Chondrocyte (in vitro differentiated cells): ENCODE data around the gene PMF1. TPM values are rescaled to one million over a fixed set of nuclear protein-coding genes. Genes with fewer than 3 reads are reported as not detected.

Experiments
- DNase-seq: peaks from one replicate; pipeline ENCODE4 v3.0.0; 2021; ENCODE audit warnings: mixed read lengths, low spot score
- H3K27ac Mint-ChIP-seq: one replicate; pipeline ENCODE4 v1.8.0; 2021; ENCODE audit warnings: mild to moderate bottlenecking, moderate library complexity, mixed read lengths; ENCODE audit not compliant: unreplicated experiment
- H3K27me3 Mint-ChIP-seq: 2 replicates; pipeline ENCODE4 v1.8.0; 2021; ENCODE audit warnings: low read depth, mixed read lengths
- H3K36me3 Mint-ChIP-seq: 2 replicates; pipeline ENCODE4 v1.8.0; 2021; ENCODE audit warnings: low read depth, mixed read lengths
- H3K4me1 Mint-ChIP-seq: 2 replicates; pipeline ENCODE4 v1.8.0; 2021; ENCODE audit warnings: low read depth, mild to moderate bottlenecking, mixed read lengths
- H3K4me3 Mint-ChIP-seq: one replicate; pipeline ENCODE4 v1.8.0; 2021; ENCODE audit warnings: mild to moderate bottlenecking, moderate library complexity, mixed read lengths; ENCODE audit not compliant: unreplicated experiment
- H3K9me3 Mint-ChIP-seq: 2 replicates; pipeline ENCODE4 v1.8.0; 2021; ENCODE audit warnings: low read depth, mixed read lengths
- CTCF ChIP-seq: fragments of 200-600 bp; sonication (generic); IDR thresholded peaks from 2 replicates; pipeline ENCODE4 v1.5.0; 2021; ENCODE audit warnings: antibody characterized with exemption, mild to moderate bottlenecking, moderate library complexity
- total RNA-seq: library from RNA; stranded (reverse); gene quantifications from 3 replicates; pipeline ENCODE4 v1.2.1, GENCODE V29; 2021

PMF1 gene
- total RNA-seq, 1 donor from 2014 or later: 38.6 TPM

DNA sequence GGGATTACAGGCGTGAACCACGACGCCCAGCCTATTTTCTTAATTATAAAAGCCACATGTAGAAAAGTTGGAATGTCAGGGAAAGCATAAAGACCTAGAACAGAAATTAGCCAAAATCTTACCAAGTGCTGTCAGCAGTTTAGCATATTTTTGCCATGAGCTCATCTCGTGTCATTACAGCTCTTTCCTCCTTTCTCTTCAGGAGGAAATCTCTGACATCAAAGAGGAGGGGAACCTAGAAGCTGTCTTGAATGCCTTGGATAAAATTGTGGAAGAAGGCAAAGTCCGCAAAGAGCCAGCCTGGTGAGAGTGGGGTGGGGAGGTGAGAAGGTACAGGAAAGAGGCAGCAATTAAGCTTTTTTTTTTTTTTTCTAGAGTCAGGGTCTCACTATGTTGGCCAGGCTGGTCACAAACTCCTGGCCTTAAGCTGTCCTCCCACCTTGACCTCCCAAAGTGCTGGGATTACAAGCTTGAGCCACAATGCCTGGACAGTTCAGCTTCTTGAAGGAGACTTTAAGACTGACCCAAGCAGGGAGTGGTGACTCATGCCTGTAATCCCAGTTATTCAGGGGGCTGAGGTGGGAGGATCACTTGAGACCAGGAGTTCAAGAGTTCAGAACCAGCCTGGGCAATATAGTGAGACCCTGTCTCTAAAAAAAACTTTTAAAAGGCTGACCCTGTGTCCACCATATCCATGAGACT, 20.8 kb downstream of the PMF1 start:
- Mint-ChIP-seq H3K4me1 (peaks cover 7% of the 10 kb centered on the region), H3K27ac (peak overlapping the region; percentile 97), H3K27me3 (no peaks in the 10 kb centered on the region), H3K4me3 (no peak overlapping the region), H3K9me3 (no peaks in the 10 kb centered on the region), H3K36me3 (peaks cover 15% of the 10 kb centered on the region)
- no peak for DNase-seq
- TF ChIP-seq CTCF: no peak

DNA sequence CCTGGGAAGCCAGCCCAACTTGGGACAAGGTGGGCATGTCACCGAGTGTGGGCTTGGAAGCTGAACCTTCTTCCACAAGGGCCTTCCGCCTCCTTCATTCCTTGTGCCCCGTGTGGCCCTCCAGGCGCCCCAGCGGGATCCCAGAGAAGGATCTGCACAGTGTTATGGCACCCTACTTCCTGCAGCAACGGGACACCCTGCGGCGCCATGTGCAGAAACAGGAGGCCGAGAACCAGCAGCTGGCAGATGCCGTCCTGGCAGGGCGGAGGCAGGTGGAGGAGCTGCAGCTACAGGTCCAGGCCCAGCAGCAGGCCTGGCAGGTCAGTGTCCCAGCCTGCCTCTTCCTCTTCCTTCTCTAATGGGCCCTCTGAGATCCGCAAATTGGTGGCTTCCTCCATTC, 23.4 kb downstream of the PMF1 start:
- no peak for TF ChIP-seq CTCF
- Mint-ChIP-seq H3K36me3 (peaks cover 19% of the 10 kb centered on the region), H3K4me1 (peaks cover 10% of the 10 kb centered on the region), H3K4me3 (no peak overlapping the region), H3K27ac (no peak overlapping the region), H3K27me3 (no peaks in the 10 kb centered on the region), H3K9me3 (no peaks in the 10 kb centered on the region)
- no peak for DNase-seq

GRCh38 chr1:156238248-156238647, 25.4 kb downstream of the PMF1 start:
- Mint-ChIP-seq H3K9me3 (no peaks in the 10 kb centered on the region), H3K36me3 (peaks cover 19% of the 10 kb centered on the region), H3K4me1 (peaks cover 18% of the 10 kb centered on the region), H3K27me3 (no peaks in the 10 kb centered on the region), H3K4me3 (no peak overlapping the region), H3K27ac (no peak overlapping the region)
- TF ChIP-seq CTCF: no peak
- no peak for DNase-seq

GRCh38 chr1:156241311-156241811, 28.6 kb downstream of the PMF1 start:
- no peak for DNase-seq

GRCh38 chr1:156241926-156242325, 29.1 kb downstream of the PMF1 start, which contains the start of gene BGLAP:
Gene BGLAP (plus strand): TSS chr1:156242184. CDS start chr1:156242232, 48 bp downstream.
- no peak for TF ChIP-seq CTCF
- no peak for DNase-seq
- Mint-ChIP-seq H3K4me3 (no peak within 1 kb of the TSS), H3K9me3 (no peaks in the 10 kb centered on the region), H3K27ac (no peak within 1 kb of the TSS), H3K36me3 (peaks cover 7% of the 10 kb centered on the region), H3K27me3 (no peaks in the 10 kb centered on the region), H3K4me1 (peaks cover 13% of the 10 kb centered on the region)

More at GRCh38 chr1:156241311-156241811, 28.6 kb downstream of the PMF1 start:
- Mint-ChIP-seq H3K4me1 (peaks cover 13% of the 10 kb centered on the region), H3K4me3 (no peak overlapping the region), H3K27me3 (no peaks in the 10 kb centered on the region), H3K36me3 (peaks cover 10% of the 10 kb centered on the region), H3K9me3 (no peaks in the 10 kb centered on the region), H3K27ac (no peak overlapping the region)
- no peak for TF ChIP-seq CTCF
